GM21576 (cell line): Measurements from ENCODE around the gene BST2.
"Not testable (repeated sequence)": the region's sequence is repeated elsewhere in the genome, so short reads cannot be mapped to it uniquely, and the experiment has no call there.

Source experiments
- ATAC-seq: cut with Tn5 transposase; IDR thresholded peaks from one replicate; pipeline ENCODE4 v1.9.1; 2021; ENCODE audit warnings: mild to moderate bottlenecking, moderate library complexity; ENCODE audit not compliant: unreplicated experiment

BST2 gene

DNA sequence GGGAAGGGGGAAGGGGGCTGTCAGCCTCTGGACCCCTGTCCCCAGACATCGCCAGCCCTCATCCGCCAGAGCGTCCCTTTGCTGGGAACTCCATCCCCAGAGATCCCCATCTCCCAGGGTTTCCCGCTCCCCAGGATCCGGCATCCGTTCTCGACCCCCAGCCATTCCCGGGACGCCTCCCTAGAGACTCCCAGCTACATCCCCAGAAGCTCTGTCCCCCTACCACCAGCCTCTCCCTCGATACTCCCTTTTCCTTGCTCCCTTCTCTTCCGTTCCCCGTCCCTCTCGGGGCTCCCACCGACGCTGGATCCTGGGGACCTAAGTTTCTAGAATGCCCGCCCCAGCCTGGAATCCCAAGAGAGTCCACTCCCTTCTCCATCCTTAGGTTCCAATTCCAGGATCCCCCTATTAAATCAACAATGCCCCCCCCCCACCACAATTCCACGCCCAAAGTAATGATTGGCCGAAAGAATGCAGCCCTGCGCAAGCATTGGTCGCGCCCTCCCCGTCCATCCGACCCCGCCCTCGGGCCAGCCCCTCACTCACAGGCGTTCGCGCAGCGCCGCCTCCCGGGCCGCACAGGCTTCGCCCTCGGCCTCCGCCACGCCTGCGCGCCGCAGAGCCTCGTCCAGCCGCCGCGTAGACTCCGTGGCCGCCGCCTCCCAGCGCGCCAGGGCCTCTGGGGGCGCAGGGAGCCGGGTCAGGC, 14.6 kb downstream of the BST2 start:
- peak; percentile 83 for ATAC-seq

DNA sequence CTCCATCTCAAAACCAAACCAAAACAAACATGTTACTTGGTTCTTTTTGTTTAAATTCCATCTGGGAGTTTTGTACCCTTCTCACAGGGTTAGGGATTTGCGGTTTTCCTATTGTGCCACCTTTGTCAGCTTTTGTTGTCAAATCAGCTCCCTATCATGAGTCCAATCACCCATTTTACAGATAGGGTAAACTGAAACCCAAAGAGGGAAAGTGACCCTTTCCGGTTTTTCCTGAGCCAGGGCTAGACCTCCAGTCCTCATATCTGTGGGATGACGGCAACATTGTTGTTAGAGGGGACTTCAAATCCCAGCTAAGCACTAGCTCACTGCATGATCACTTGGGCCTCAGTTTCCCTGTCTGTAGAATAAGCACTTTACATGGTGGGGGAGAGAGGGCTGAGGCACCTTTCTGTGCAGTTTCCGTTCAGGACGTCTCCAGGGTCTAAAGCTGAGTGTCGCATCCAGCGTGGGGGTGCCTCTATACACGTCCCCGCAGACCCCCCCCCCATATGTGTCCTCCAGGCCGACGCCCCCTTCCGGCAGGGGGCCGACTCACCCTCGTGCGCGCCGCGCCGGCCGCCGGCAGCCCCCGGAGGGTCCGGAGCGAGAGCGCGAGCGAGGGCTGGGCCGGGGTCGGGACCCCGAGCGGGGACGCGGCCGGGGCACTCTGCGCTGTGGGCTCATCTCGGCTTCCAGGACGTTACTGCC, 15.3 kb downstream of the BST2 start:
- no peak for ATAC-seq

DNA sequence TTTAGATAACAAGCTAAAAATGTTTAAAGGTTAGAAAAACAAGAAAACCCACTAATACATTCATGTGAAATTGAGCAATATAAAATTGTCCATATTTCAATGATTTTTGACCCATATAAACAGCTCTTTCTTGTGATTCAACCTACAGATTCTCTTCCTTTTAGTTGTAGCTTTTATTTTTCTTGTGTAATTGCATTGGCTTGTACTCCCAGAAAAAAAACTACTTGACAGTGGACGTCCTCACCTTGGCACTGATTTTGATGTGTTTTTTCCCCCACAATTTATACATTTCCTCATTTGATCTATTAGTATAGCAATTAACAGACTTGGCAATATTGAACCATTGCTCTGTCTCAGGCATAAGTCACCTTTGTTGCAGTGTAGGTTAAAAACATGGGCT, 16.1 kb downstream of the BST2 start:
- no peak for ATAC-seq

DNA sequence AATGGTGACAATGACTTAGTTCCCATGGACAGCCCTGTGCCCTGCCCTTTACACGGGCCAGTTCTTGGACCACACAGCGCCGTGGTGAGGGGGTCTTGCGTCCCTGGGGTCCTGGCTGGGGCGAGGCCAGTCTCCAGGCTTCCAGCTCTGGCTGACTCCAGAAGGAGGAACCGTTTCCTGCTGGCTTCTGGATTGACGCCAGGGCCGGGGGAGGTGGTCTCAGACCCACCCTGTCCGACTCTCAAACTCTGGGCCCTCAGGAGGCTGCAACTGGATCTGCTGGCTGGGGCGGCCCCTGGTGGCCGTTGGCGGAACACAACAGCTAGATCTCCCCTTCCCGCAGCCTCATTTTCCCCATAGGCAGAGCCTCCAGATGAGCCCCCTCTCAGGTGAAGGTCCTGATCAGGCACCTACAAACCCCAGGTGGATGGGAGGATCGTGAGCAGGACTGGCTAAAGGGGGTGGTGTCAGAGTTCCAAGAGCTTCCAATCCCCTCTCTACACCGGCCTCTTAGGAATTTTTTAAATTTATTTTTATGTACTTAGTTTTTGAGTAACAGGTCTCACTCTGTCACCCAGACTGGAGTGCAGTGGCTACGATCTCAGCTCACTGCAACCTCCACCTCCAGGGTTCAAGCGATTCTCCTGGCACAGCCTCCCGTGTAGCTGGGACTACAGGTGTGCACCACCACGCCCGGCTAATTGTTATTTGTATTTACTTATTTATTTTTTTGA, 19.4 kb downstream of the BST2 start:
- no peak for ATAC-seq

DNA sequence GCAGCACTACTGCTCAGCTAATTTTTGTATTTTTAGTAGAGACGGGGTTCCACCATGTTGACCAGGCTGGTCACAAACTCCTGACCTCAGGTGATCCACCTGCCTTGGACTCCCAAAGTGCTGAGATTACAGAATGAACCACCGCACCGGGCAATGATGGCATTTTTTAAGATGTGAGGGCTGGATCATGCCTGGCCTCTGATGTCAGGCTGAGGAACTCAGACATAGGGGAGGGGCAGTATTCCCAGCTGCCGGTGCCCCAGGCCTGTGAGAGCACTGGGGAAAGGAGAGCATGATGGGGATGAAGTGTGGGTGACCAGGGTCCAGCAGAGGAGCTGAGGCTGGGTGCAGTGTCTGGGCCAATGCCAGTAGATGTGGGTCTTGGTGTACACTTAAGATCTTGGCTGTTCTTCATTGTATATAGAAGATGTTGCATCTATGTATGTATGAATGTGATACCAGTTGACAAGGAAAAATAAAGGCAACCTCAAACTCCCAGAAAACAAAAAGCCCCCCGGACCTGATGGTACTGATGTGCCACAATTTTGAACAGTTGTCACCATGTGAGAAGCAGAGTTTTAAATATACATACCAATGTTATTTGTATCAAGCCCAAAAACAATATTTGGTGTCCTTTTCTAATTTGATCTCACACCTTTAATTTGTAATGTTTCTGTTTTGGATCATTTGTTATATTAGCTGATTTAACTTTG, 24.8 kb downstream of the BST2 start:
- ATAC-seq, result no peak

DNA sequence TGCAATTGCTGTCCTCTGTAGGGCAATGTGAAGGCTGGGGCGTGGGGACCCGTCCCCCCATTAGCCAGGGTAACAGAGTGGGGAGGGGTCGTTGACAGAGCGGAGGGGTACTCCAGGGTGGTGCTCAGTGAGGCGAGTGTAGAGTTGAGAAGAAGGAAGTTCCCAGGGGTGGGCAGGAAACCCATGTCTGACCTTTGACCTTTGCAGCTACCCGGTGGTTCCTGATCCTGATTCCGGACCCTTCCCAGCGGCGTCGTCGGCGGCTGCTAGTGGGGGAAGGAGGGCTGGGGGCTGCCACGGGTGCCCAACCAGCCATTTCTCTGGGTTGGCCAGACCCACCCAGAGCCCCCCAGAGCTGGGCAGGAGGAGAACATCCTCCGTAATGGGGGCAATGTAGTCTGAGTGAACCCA, 26.2 kb downstream of the BST2 start:
- ATAC-seq, result no peak

GRCh38 chr19:17378271-17378670, 27.2 kb downstream of the BST2 start:
- no peak for ATAC-seq

DNA sequence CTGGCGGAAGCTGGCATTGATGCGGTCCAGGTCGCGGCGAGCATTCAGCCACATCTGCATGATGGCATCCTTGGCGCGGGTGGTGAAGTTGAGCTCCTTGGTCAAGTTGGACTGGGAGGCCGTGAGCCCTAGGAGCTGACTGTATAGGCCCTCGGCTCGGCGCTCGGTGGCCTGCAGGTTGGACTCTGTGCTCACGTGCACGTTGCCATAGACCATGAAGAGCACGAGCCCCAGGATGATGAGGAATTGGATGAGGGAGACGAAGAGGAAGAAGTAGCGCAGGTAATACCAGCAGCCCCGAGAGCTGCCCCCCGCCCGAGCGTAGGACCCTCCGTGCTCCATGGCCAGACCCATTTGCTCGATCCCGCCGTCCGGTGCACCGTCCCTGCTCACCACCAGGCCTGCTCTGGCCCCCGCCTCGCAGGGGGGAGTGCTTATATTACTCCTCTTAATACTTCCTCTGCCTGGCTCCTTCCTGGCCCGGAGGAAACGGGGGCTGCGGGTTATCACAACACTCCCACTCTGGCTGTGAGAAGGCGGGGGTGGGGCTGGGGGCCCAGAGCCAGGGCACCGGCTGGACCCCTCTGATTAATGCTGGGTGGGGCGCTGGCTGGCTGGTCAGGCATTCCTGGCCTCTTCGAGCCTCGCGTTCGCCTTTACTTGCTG, 28.4 kb downstream of the BST2 start, which contains the start of gene PLVAP:
PLVAP (minus strand) TSS at position 408 of the 666 bp plus-strand sequence; CDS start at position 354, 54 bp downstream.
- ATAC-seq, result no peak

DNA sequence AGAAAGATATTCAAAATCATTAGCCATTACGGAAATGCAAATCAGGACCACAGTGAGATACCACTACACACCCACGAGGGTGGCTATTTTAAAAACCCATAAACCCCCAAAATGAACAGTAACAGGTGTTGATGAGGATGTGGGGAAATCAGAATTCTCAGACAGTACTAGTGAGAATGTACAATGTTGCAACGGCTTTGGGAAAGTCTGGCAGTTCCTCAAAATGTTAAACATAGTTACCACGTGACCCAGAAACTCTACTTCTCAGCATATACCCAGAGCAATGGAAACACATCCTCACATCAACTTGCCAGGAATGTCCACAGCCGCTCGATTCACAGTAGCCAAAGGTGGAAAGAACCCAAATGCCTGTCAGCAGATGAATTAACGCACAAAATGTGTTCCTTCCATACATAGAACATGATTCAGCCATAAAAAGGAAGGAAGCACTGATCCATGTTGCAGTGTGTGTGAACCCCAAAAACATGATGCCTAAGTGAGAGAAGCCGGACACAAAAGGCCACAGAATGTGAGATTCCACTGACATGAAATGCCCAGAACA, 35.3 kb downstream of the BST2 start:
- ATAC-seq, result peak; percentile 75

DNA sequence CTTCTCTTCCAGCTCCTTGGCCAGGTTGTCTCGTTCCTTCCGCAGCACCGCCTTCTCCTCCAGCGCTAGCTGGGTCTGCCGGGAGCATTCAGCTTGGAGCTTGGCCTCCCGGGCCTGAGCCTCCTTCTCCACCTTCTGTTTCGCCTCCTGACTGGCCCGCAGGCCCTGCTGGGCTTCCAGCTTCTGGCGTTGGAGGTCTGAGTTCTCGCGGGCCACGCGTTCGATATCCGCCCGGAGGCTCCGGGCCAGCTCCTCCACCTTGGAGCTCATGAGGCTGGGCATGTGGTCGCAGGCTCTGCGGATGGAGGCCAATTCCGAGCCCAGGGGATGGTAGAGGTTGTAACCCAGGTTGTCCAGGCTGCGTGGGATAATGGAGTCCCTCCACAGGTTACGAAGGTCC, 40.1 kb downstream of the BST2 start:
- no peak for ATAC-seq

- ATAC-seq, result not testable (repeated sequence)
Observed at GRCh38 chr19:17363852-17364605, 41.4 kb downstream of the BST2 start.

DNA sequence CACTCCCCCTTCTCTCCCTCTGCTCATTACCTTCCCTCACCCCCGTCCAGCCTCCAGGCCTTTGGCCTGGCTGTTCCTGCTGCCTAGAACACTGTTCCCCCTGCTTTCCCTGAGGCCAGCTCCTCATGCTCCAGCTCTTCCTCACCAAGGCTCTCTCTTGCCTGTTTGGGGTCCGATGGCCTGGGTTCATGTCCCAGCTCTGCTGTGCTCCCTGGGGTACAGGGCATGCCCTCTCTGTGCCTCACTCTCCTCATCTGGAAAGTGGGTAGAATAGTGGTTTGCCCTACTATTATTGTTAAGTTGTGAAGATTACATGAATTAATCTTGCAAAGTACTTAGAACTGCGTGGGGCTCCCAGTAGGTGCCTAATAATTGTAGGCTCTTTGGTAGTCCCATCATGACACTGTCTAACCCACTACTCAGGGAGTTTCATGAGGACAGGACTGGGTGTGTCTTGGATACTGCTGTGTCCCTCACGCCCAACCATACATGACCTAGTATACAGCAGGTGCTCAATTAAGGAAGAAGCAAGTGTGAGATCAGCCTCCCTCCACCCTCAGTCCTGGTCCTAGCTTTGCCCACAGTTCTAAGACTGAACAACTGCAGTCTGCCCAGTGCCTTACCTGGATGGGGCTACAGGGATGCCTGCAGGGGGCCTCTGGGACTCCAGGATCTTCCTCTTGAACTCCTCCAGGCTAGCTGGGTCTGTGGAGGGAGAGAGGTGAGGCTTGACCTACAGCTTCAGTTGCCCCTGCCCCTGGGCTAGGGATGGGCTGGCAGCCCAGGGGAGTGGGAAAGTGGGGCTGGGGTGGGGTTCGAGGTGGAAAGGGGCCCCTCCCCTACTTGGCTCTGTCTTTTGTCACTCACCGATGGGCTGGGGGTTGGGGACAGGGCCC, 45.3 kb downstream of the BST2 start:
- no peak for ATAC-seq

- no peak for ATAC-seq
Observed at GRCh38 chr19:17358395-17358794, 47.0 kb downstream of the BST2 start.

GRCh38 chr19:17357724-17358123, 47.7 kb downstream of the BST2 start:
- ATAC-seq, result no peak

- no peak for ATAC-seq
Observed at GRCh38 chr19:17357078-17357666, 48.3 kb downstream of the BST2 start.

GRCh38 chr19:17353386-17353785, 52.0 kb downstream of the BST2 start:
- ATAC-seq, result no peak
